ENCODE measurements around the gene DNAJC13. TPM values are rescaled to one million over a fixed set of nuclear protein-coding genes. Genes with fewer than 3 reads are reported as not detected.

DNAJC13 gene
- total RNA-seq, 1 experiment from 2014 or later: 24.7 TPM

DNA sequence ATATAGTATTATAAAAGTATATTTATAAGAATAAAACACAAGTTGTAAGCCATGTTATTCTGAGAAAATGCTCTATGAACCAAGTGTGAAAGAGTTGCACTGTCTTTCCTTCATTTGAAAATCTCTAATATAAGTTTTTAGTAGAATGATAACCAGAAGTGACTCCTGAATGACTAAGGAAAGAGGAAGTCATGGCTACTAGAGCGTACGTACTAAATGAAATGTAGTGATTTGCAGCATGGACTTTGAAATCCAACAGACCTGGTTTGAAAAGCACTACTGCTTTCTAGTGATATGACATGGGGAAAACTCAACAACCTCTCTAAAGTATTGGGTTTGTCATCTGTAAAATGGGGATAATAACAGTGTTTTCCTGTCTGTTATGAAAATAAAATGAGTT is 10.3 kb upstream of the DNAJC13 start:
- no peaks in the 10 kb centered on the region for H3K36me3 ChIP-seq (ENCODE audit: low read depth, low read length)
- CTCF ChIA-PET: no interaction called here

DNA sequence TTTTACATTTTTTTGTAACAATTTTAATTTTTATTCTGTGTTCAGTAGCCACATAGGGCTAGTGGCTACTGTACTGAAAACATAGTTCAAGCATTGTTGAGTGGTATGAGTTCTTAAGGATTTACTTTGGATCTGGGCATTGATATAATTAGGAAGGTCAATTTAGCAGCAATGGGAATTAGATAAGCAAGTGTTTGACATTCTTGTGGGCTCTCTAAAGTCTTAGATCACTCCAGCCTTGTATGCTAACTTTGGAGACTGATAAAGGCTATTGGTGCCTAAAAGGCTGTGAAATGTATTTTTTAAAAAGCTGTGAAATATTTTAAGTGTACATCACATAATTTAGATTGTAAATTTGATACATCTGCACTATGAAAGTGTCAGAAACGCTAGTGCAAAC is 2.5 kb upstream of the DNAJC13 start:
- no peaks in the 10 kb centered on the region for H3K36me3 ChIP-seq (ENCODE audit: low read depth, low read length)
- H3K79me2 ChIP-seq (ENCODE audit: low read length): peaks cover 20% of the 10 kb centered on the region
- H3K9ac ChIP-seq (ENCODE audit: low read length): no peak overlapping the region
- no peak overlapping the region for H3K27ac ChIP-seq (ENCODE audit: low read length)
- H4K20me1 ChIP-seq (ENCODE audit: low read length): no peaks in the 10 kb centered on the region
- intact Hi-C loops (cut with micrococcal nuclease): no loop called here
- H3K9me2 ChIP-seq (replicated peaks; ENCODE audit: low read length): no peaks in the 10 kb centered on the region
- H3K27me3 ChIP-seq (ENCODE audit: low read length): no peaks in the 10 kb centered on the region
- H3K9me3 ChIP-seq (ENCODE audit: low read length): no peaks in the 10 kb centered on the region
- no peak overlapping the region for H3K4me2 ChIP-seq (ENCODE audit: low read length)
- POLR2A ChIA-PET (ENCODE audit: unreplicated experiment): no interaction called here
- BruUV-seq (replicated peaks): no TSS peak
- TF ChIP-seq, protein P1, sequence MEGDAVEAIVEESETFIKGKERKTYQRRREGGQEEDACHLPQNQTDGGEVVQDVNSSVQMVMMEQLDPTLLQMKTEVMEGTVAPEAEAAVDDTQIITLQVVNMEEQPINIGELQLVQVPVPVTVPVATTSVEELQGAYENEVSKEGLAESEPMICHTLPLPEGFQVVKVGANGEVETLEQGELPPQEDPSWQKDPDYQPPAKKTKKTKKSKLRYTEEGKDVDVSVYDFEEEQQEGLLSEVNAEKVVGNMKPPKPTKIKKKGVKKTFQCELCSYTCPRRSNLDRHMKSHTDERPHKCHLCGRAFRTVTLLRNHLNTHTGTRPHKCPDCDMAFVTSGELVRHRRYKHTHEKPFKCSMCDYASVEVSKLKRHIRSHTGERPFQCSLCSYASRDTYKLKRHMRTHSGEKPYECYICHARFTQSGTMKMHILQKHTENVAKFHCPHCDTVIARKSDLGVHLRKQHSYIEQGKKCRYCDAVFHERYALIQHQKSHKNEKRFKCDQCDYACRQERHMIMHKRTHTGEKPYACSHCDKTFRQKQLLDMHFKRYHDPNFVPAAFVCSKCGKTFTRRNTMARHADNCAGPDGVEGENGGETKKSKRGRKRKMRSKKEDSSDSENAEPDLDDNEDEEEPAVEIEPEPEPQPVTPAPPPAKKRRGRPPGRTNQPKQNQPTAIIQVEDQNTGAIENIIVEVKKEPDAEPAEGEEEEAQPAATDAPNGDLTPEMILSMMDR (conservative IDR thresholded peaks at IDR 0.05; ENCODE audit: low read depth, low read length): no peak
- TF ChIP-seq EZH2 (IDR thresholded peaks at IDR 0.05; ENCODE audit: low read length, unreplicated experiment) (no peak), EZH2phosphoT487 (IDR thresholded peaks at IDR 0.05; ENCODE audit: borderline replicate concordance, low read length) (no peak)
- H2AFZ ChIP-seq (ENCODE audit: low read length): no peak overlapping the region
- no peak overlapping the region for H3K4me3 ChIP-seq (ENCODE audit: low read length)
- no peak for DNase-seq
- ATAC-seq: no peak
- peaks cover 4% of the 10 kb centered on the region; the same call in 1 of the 2 replicates for H3K4me1 ChIP-seq (ENCODE audit: insufficient read depth, low read length)
- H3F3A ChIP-seq (ENCODE audit: low read length, unreplicated experiment): no peaks in the 10 kb centered on the region
- CTCF ChIA-PET: no interaction called here

More for the DNA sequence above, 10.3 kb upstream of the DNAJC13 start:
- Histone ChIP-seq H3K9me2 (replicated peaks; ENCODE audit: low read length) (no peaks in the 10 kb centered on the region), H3K4me2 (ENCODE audit: low read length) (no peak overlapping the region), H3K79me2 (ENCODE audit: low read length) (no peaks in the 10 kb centered on the region), H3K27ac (ENCODE audit: low read length) (no peak overlapping the region), H3K9ac (ENCODE audit: low read length) (no peak overlapping the region), H3K9me3 (ENCODE audit: low read length) (no peaks in the 10 kb centered on the region), H4K20me1 (ENCODE audit: low read length) (no peaks in the 10 kb centered on the region), H3K4me3 (ENCODE audit: low read length) (no peak overlapping the region), H3K27me3 (ENCODE audit: low read length) (no peaks in the 10 kb centered on the region), H2AFZ (ENCODE audit: low read length) (no peak overlapping the region), H3K4me1 (ENCODE audit: insufficient read depth, low read length) (no peaks in the 10 kb centered on the region), H3F3A (ENCODE audit: low read length, unreplicated experiment) (no peaks in the 10 kb centered on the region)
- intact Hi-C loops (cut with micrococcal nuclease): no loop called here
- BruUV-seq (replicated peaks): no TSS peak
- TF ChIP-seq, protein P1 (conservative IDR thresholded peaks at IDR 0.05; ENCODE audit: low read depth, low read length): no peak
- TF ChIP-seq EZH2phosphoT487 (IDR thresholded peaks at IDR 0.05; ENCODE audit: borderline replicate concordance, low read length) (no peak), EZH2 (IDR thresholded peaks at IDR 0.05; ENCODE audit: low read length, unreplicated experiment) (no peak)
- POLR2A ChIA-PET (ENCODE audit: unreplicated experiment): no interaction called here
- no peak for ATAC-seq
- DNase-seq: no peak

DNA sequence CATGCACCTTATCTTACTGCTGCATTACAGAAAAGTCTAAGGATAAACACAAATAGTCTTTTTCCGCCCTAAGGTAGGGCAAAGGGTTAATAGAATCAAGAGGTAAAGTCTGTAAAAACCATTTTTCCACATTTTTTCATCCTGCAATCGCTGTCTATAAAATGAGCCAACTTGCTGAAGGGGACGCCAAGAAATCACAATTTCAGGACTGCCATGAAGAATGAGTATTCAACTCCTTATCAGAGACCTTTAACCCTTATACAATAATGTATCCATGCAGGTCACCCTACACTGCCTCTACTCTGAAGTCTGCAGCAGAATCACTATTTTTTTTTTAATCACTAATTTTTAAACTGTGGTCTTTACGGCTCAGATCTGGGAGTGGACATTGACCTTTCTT is 1.1 kb upstream of the DNAJC13 start:
- Histone ChIP-seq H3K36me3 (ENCODE audit: low read depth, low read length) (no peaks in the 10 kb centered on the region), H3K27me3 (ENCODE audit: low read length) (no peaks in the 10 kb centered on the region), H3K9me3 (ENCODE audit: low read length) (no peaks in the 10 kb centered on the region), H4K20me1 (ENCODE audit: low read length) (no peaks in the 10 kb centered on the region), H3K79me2 (ENCODE audit: low read length) (peaks cover 34% of the 10 kb centered on the region), H3K27ac (ENCODE audit: low read length) (no peak overlapping the region), H3K4me2 (ENCODE audit: low read length) (peak overlapping the region; percentile 92; the same call in 1 of the 2 replicates), H3F3A (ENCODE audit: low read length, unreplicated experiment) (no peaks in the 10 kb centered on the region), H3K4me1 (ENCODE audit: insufficient read depth, low read length) (peaks cover 4% of the 10 kb centered on the region; the same call in 1 of the 2 replicates), H3K9me2 (replicated peaks; ENCODE audit: low read length) (no peaks in the 10 kb centered on the region), H2AFZ (ENCODE audit: low read length) (peak overlapping the region; percentile 98; the same call in 1 of the 2 replicates), H3K4me3 (ENCODE audit: low read length) (no peak overlapping the region), H3K9ac (ENCODE audit: low read length) (no peak overlapping the region)
- POLR2A ChIA-PET (ENCODE audit: unreplicated experiment): no interaction called here
- CTCF ChIA-PET: no interaction called here
- intact Hi-C loops (cut with micrococcal nuclease): no loop called here
- TF ChIP-seq EZH2phosphoT487 (IDR thresholded peaks at IDR 0.05; ENCODE audit: borderline replicate concordance, low read length) (no peak), EZH2 (IDR thresholded peaks at IDR 0.05; ENCODE audit: low read length, unreplicated experiment) (no peak)
- TF ChIP-seq, protein P1 (conservative IDR thresholded peaks at IDR 0.05; ENCODE audit: low read depth, low read length): no peak
- DNase-seq (no peak), ATAC-seq (no peak)
- no TSS peak for BruUV-seq (replicated peaks)
